Cortex of kidney (tissue), 1 donor: ENCODE measurements around the gene RIMKLB.
"Not testable (repeated sequence)": the region's sequence is repeated elsewhere in the genome, so short reads cannot be mapped to it uniquely, and the experiment has no call there.

ENCODE experiments used
- DNase-seq: peaks from one replicate; lab custom pipeline; 2025; lab: John Stamatoyannopoulos, UW

RIMKLB gene

GRCh38 chr12:8692573-8692972 lies 5.2 kb upstream of the RIMKLB start:
- no peak for DNase-seq

- no peak for DNase-seq
Observed at GRCh38 chr12:8695116-8695515, 2.7 kb upstream of the RIMKLB start.

- no peak for DNase-seq
Observed at GRCh38 chr12:8696442-8697090, 1.2 kb upstream of the RIMKLB start.

GRCh38 chr12:8697120-8697475 lies 693 bp upstream of the RIMKLB start:
- no peak for DNase-seq

GRCh38 chr12:8698132-8698851 lies 501 bp downstream of the RIMKLB start:
- no peak for DNase-seq

GRCh38 chr12:8698879-8699278 lies 1.1 kb downstream of the RIMKLB start:
- no peak for DNase-seq

- no peak for DNase-seq
Observed at GRCh38 chr12:8699714-8700113, 1.9 kb downstream of the RIMKLB start.

GRCh38 chr12:8701046-8701660 lies 3.4 kb downstream of the RIMKLB start:
- DNase-seq = no peak

GRCh38 chr12:8702159-8702558 lies 4.4 kb downstream of the RIMKLB start:
- no peak for DNase-seq

GRCh38 chr12:8709124-8709830 lies 11.5 kb downstream of the RIMKLB start:
- DNase-seq = no peak

- DNase-seq = no peak
Observed at GRCh38 chr12:8712572-8712971, 14.8 kb downstream of the RIMKLB start.

GRCh38 chr12:8722286-8722800 lies 24.6 kb downstream of the RIMKLB start:
- DNase-seq = no peak

- DNase-seq = no peak
Observed at GRCh38 chr12:8734873-8735381, 37.1 kb downstream of the RIMKLB start.

GRCh38 chr12:8742501-8742900 lies 44.7 kb downstream of the RIMKLB start:
- no peak for DNase-seq

GRCh38 chr12:8743121-8743520 lies 45.3 kb downstream of the RIMKLB start:
- DNase-seq = not testable (repeated sequence)

GRCh38 chr12:8745631-8746030 lies 47.8 kb downstream of the RIMKLB start:
- not testable (repeated sequence) for DNase-seq

- no peak for DNase-seq
Observed at GRCh38 chr12:8746046-8746445, 48.3 kb downstream of the RIMKLB start.

- DNase-seq = not testable (repeated sequence)
Observed at GRCh38 chr12:8760076-8760475, 62.3 kb downstream of the RIMKLB start.

GRCh38 chr12:8762701-8763100 lies 64.9 kb downstream of the RIMKLB start:
- not testable (repeated sequence) for DNase-seq

- not testable (repeated sequence) for DNase-seq
Observed at GRCh38 chr12:8766121-8766520, 68.3 kb downstream of the RIMKLB start.

- no peak for DNase-seq
Observed at GRCh38 chr12:8770499-8770898, 72.7 kb downstream of the RIMKLB start.

- no peak for DNase-seq
Observed at GRCh38 chr12:8771072-8771471, 73.3 kb downstream of the RIMKLB start.
